Measurements from ENCODE around the gene POMT2.

The POMT2 gene

GRCh38 chr14:77268989-77269600, 51.6 kb downstream of the POMT2 start:
- no peak for DNase-seq (ENCODE audit: low spot score)
- FAIRE-seq = peak; percentile 9

- DNase-seq (ENCODE audit: low spot score) (no peak), FAIRE-seq (no peak)
Measured at GRCh38 chr14:77267937-77268699, 52.6 kb downstream of the POMT2 start.

GRCh38 chr14:77266336-77266735, 54.3 kb downstream of the POMT2 start:
- no peak for DNase-seq (ENCODE audit: low spot score)
- FAIRE-seq = no peak

- DNase-seq (ENCODE audit: low spot score) (no peak), FAIRE-seq (no peak)
Measured at GRCh38 chr14:77265561-77266335, 54.9 kb downstream of the POMT2 start.

DNA sequence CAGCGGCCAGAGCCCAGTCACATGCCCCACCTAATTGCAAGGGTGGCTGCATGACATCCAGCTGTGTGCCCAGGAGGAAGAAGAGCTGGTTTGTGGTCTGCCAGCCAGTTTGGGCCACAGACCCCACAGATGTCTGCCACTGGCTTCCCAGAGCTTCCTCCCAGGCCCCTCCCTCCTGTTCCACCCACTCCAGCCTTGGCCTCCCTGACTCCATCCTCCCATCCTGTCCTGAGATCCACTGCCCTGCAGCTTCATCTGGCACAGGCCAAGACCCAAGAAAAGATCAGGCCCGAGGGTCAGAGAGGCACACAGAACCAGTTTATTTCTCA, 55.5 kb downstream of the POMT2 start:
- no peak for FAIRE-seq

GRCh38 chr14:77264466-77265186, 56.1 kb downstream of the POMT2 start:
- FAIRE-seq (peak; percentile 20), DNase-seq (ENCODE audit: low spot score) (no peak)

More for the DNA sequence above, 55.5 kb downstream of the POMT2 start:
- no peak for DNase-seq (ENCODE audit: low spot score)

GRCh38 chr14:77260631-77261030, 60.1 kb downstream of the POMT2 start:
- FAIRE-seq (no peak), DNase-seq (ENCODE audit: low spot score) (no peak)

GRCh38 chr14:77260199-77260598, 60.5 kb downstream of the POMT2 start:
- DNase-seq (ENCODE audit: low spot score) (no peak), FAIRE-seq (no peak)

DNA sequence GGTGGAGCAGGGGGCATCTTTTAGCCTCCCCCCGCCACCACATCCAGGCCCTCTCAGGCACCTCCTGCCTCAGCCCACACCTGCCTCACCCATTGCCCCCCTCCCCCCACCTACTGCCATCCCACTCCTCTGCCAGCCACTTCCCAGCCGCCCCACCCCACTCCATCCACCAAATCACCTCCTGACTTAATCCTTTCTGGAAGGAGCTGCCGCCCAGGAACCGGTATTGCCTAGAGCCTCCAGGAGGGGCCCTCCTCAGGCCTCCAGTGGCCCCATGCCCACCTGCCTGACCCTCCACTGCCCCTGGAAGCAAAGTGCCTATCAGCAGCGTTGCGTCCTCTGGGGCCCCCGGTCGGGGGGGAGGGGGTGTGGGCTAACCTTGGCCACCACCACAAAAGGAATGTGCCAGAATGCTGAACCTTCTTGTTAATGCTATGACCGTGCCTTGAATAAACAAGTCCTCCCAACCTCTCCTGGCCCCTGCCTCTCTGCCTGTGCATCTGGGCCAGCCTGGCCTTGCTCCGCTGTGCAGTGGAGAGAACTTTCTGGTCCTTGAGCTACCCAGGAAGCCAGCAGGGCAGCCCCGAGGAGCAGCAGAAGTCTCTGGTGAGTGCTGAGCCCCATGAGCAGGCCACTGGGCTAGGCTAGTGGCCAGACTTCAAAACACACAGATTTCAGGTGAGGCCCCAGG, 61.5 kb downstream of the POMT2 start:
- FAIRE-seq = no peak
- DNase-seq (ENCODE audit: low spot score) = no peak

DNA sequence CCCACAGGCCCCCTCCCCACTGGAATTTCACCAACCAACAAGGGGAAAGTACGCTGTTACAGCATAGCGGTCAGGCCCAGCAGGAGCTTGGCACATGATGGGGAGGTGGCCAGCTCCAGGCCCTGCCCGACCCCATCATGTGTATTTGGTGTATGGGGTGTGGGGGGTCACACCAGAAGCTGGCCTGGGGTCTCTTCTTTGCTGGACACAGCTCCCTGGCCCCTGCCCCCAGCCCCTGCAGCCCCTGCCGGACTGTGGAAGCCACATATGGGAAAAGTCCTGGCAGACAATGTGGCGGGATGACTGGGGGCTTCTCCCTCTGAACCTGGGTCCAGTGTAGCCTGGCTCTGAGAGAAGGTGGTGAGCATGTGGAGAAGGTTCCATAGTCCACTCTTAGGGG, 62.1 kb downstream of the POMT2 start:
- no peak for FAIRE-seq
- no peak for DNase-seq (ENCODE audit: low spot score)

DNA sequence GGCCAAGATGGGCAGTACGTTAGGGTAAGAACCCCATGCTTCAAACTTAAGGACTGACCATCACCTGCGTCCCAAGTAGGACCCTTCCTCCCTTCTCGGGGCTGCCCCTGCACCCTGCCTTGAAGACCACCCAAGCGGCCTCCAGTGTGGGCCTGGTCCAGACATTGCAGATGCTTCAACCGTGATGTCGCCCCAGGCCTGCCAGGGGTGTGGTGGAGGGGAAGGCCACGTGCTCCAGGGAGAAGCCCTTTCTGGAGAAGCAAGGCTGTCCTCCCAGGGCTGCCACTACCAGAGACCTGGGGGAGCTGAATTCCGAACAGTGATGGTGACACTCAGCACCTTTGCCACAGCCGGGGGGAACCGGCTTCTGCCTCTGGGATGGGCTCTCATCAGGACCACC, 63.0 kb downstream of the POMT2 start:
- DNase-seq (ENCODE audit: low spot score) (no peak), FAIRE-seq (no peak)

DNA sequence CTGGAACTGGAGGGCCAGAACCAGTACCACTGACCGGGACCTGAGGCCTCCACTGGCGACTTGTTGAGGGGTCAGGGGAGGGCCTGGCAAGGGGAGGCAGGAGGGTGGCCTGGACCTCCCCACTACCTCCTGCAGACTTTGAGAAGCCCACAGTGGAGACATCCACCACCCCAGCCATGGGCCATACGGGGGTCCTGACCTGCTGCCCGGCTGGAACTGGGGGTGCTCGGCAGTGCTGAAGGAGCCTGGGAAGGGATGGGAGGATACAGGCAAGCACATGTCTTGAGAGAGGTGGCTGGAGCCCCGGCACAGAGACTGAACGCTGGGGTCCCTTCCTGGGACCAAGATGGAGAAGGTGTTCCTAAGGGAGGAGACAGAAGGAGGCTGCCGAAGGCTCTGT, 64.0 kb downstream of the POMT2 start:
- DNase-seq (ENCODE audit: low spot score) = no peak
- no peak for FAIRE-seq

GRCh38 chr14:77253333-77254190, 67.1 kb downstream of the POMT2 start:
- FAIRE-seq = no peak

GRCh38 chr14:77251870-77252269, 68.8 kb downstream of the POMT2 start:
- DNase-seq (ENCODE audit: low spot score) = no peak
- FAIRE-seq = no peak

More at GRCh38 chr14:77253333-77254190, 67.1 kb downstream of the POMT2 start:
- no peak for DNase-seq (ENCODE audit: low spot score)

DNA sequence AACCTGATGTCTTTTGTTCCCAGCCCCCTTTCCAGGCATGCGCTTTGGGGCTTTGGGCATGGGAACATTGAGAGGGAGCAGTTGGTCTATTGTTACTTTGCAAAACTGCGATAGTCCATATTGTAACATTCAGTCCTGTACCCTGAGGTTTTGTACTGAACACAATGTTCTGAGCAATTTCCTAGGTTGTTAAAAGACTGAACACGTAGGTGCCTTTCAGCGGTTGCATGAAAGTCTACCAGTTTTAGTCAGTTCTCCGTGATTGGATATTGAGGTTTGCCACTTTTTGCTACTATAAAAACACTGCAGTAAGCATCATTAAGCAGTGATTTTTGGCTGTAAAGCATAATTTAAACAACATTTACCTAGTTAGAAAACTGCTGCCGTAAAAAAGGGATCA, 69.8 kb downstream of the POMT2 start:
- no peak for DNase-seq (ENCODE audit: low spot score)
- FAIRE-seq = no peak

DNA sequence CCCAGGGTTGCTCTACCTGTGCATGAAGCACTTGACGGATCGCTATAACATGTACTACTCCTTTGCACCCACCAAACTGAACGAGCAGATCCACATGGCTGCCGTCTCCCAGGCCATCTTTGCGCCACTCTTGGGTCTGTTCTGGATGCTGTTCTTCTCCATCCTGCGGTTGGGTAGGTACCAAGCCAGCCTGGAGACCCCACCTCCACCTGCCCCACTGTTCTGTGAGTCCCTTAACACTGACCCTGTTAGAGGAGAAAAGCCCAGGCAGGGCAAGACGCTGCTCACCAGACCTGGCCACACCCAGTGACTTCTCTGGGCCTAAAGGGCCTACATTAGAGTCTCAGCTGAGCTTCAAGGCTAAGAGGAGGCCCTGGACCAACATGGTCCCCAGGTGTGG, 71.4 kb downstream of the POMT2 start:
- FAIRE-seq (no peak), DNase-seq (ENCODE audit: low spot score) (no peak)

DNA sequence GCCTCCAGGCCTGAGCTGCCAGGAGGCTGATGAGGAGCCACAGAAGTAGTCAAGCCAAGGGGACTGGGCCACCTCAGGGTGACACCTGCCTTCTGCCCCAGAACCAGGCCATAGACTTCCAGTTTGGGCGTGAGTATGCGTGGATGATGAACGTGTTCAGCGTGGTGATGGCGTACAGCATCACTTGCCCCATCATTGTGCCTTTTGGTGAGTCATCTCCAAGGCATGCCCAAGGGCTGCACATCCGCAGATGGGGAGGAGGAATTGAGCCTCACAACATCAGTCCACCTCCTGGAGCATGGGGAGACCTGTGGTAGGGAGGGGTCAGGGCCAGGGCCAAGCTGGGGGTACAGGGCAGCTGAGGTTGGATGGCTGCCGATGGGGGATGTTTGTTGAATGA, 72.0 kb downstream of the POMT2 start:
- peak; percentile 75 for DNase-seq (ENCODE audit: low spot score)
- peak; percentile 94 for FAIRE-seq

DNA sequence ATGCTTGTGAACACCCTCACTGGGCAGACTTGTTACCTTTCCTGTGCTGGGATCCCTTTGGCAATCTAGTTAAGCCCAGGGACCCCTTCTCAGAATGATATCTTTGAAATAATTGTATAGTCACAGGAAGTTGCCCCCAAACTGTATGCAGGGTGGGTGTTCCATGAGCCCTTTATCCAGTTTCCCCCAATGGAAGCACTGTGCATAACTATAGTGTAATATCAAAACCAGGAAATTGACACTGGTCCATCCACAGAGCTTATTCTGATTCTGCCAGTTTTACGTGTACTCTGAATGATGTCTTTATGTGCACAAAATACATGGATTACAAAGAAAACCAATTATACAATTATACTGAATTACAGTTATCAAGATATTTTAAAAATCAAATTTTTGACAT, 73.9 kb downstream of the POMT2 start:
- FAIRE-seq = no peak

DNA sequence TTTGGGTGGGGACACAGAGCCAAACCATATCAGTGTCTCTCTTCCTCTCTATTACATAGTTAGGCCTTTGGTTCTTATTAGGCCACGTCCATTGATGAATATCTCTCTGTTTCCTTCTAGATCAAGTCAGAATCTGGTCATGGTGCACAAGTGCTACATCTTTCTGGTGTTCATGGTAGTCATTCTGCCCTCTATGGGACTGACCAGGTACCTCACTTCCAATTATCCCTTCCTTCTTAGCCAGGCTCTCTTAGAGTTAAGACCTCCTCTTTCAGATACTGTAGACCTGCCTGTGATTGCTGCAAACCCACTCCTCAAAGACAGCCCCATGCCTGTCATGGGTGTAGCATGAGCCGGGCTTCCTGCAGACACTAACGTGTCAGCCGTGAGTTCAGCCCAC, 74.9 kb downstream of the POMT2 start:
- DNase-seq (ENCODE audit: low spot score) (no peak), FAIRE-seq (no peak)

More for the DNA sequence above, 73.9 kb downstream of the POMT2 start:
- no peak for DNase-seq (ENCODE audit: low spot score)

DNA sequence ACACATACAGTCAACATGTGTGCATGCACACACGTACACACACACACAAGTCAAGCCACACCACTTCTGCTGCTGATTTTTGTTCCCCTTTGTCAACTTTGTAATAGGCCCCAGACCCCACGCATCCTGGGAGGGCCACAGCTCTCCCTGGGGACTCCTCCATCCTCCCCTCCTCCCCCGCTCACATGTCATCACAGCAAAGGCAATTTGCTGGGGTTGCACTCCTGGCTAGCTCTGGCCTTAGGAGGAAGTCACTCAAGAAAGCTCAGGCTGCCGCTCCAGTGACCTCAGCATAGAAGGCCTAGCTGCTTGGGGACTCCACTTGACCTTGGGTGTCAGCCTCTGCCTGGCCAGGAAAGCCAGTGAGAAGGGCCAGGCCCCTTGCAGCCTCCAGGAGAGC, 76.8 kb downstream of the POMT2 start:
- peak; percentile 93 for FAIRE-seq
- no peak for DNase-seq (ENCODE audit: low spot score)
